HEK293 (cell line): Measurements from ENCODE around the gene TSPYL2.

Experiments
- CTCF ChIP-seq: fragments of 450-650 bp; formaldehyde crosslinking; IDR thresholded peaks from 2 replicates; pipeline ENCODE4 v1.5.1; 2016; ENCODE audit warnings: missing biosample characterization, missing genetic modification characterization
- PATZ1 ChIP-seq: fragments of 450-650 bp; formaldehyde crosslinking; IDR thresholded peaks from 2 replicates; pipeline ENCODE4 v1.5.1; 2016; ENCODE audit warnings: missing biosample characterization, missing genetic modification characterization
- PRDM6 ChIP-seq: fragments of 450-650 bp; formaldehyde crosslinking; IDR thresholded peaks from 2 replicates; pipeline ENCODE4 v1.5.1; 2017; ENCODE audit warnings: missing biosample characterization, missing genetic modification characterization
- WT1 ChIP-seq: fragments of 450-650 bp; formaldehyde crosslinking; IDR thresholded peaks from 2 replicates; pipeline ENCODE4 v1.5.1; 2016; ENCODE audit warnings: missing biosample characterization, missing genetic modification characterization
- ZBTB10 ChIP-seq: fragments of 450-650 bp; formaldehyde crosslinking; IDR thresholded peaks from 2 replicates; pipeline ENCODE4 v1.5.1; 2016; ENCODE audit warnings: missing biosample characterization, missing genetic modification characterization
- ZFP3 ChIP-seq: fragments of 450-650 bp; formaldehyde crosslinking; IDR thresholded peaks from 2 replicates; pipeline ENCODE4 v1.5.1; 2016; ENCODE audit warnings: low read depth, missing biosample characterization, missing genetic modification characterization
- ZNF140 ChIP-seq: fragments of 450-650 bp; formaldehyde crosslinking; IDR thresholded peaks from 2 replicates; pipeline ENCODE4 v1.5.1; 2016; ENCODE audit warnings: missing biosample characterization, missing genetic modification characterization
- ZNF404 ChIP-seq: fragments of 450-650 bp; formaldehyde crosslinking; IDR thresholded peaks from 2 replicates; pipeline ENCODE4 v1.5.1; 2017; ENCODE audit warnings: missing biosample characterization, missing genetic modification characterization
- ZNF416 ChIP-seq: fragments of 450-650 bp; formaldehyde crosslinking; IDR thresholded peaks from 2 replicates; pipeline ENCODE4 v1.5.1; 2016; ENCODE audit warnings: missing biosample characterization, missing genetic modification characterization
- ZNF518A ChIP-seq: fragments of 450-650 bp; formaldehyde crosslinking; conservative IDR thresholded peaks from 2 replicates; pipeline ENCODE4 v1.5.1; 2016; ENCODE audit warnings: low read depth, missing biosample characterization, missing genetic modification characterization
- ZNF830 ChIP-seq: fragments of 450-650 bp; IDR thresholded peaks from 2 replicates; pipeline ENCODE4 v1.5.0; 2018; ENCODE audit warnings: missing biosample characterization, missing genetic modification characterization, low read depth, mild to moderate bottlenecking, moderate library complexity
- ZSCAN30 ChIP-seq: fragments of 450-650 bp; IDR thresholded peaks from 2 replicates; pipeline ENCODE4 v1.5.1; 2018; ENCODE audit warnings: missing biosample characterization, mild to moderate bottlenecking, missing genetic modification characterization, moderate library complexity

- TF ChIP-seq CTCF (tag by site-specific recombination) (no peak), ZFP3 (no peak), ZNF830 (tag by site-specific recombination) (no peak), WT1 (tag by site-specific recombination) (no peak), ZNF416 (no peak), ZNF404 (tag by site-specific recombination) (no peak), ZNF140 (tag by site-specific recombination) (no peak), ZSCAN30 (no peak), PRDM6 (tag by site-specific recombination) (no peak), PATZ1 (tag by site-specific recombination) (no peak), ZBTB10 (tag by site-specific recombination) (no peak), ZNF518A (tag by site-specific recombination) (no peak)
Observed at GRCh38 chrX:53122013-53122412, 39.8 kb downstream of the TSPYL2 start.
